Gastrocnemius medialis (tissue), 4 donors: ENCODE measurements around the gene CCNB2. TPM values are rescaled to one million over a fixed set of nuclear protein-coding genes. Genes with fewer than 3 reads are reported as not detected.

Experiments used
- ATAC-seq, 2 donors: fragments of 150-250 bp; one replicate each; pipeline ENCODE4 v1.9.1; 2016
- DNase-seq, 2 donors: peaks; one replicate each; pipeline ENCODE4 v3.0.0-alpha.2; 2019
- H3K27ac ChIP-seq, 4 donors: fragments of 200-600 bp; sonication (generic); 1 replicate in 1 of 4; 2 replicates in 3 of 4; pipeline ENCODE4 v1.5.1; 2016 to 2018; ENCODE audit warnings: mild to moderate bottlenecking in 2 of 4, moderate library complexity in 1 of 4
- H3K27me3 ChIP-seq, 3 donors: fragments of 200-600 bp; sonication (generic) in 2 of 3; 1 replicate in 1 of 3; 2 replicates in 2 of 3; pipeline versions ENCODE4 v1.5.1 to v1.6.0; 2016 to 2019; ENCODE audit warnings: mild to moderate bottlenecking in 1 of 3, moderate library complexity in 1 of 3
- H3K36me3 ChIP-seq, 2 donors: fragments of 200-600 bp; sonication (generic) in 1 of 2; one replicate each; pipeline ENCODE4 v1.5.1; 2017 to 2018
- H3K4me1 ChIP-seq, 2 donors: fragments of 200-600 bp; sonication (generic) in 1 of 2; one replicate each; pipeline ENCODE4 v1.5.1; 2016 to 2017; ENCODE audit warnings: mild to moderate bottlenecking in 2 of 2
- H3K4me3 ChIP-seq, 4 donors: fragments of 200-600 bp; sonication (generic) in 3 of 4; 1 replicate in 1 of 4; 2 replicates in 3 of 4; pipeline ENCODE4 v1.5.1; 2016 to 2019; ENCODE audit warnings: mild to moderate bottlenecking in 2 of 4
- H3K9me3 ChIP-seq, 3 donors: fragments of 200-600 bp; sonication (generic) in 2 of 3; 1 replicate in 1 of 3; 2 replicates in 2 of 3; pipeline ENCODE4 v1.5.1; 2016 to 2019
- CTCF ChIP-seq, 5 experiments: fragments of 450-650 bp in 3 of 5; fragments of 200-600 bp in 2 of 5; sonication (generic) in 2 of 5; IDR thresholded peaks in 4 of 5; conservative IDR thresholded peaks in 1 of 5; 1 replicate in 4 of 5; 2 replicates in 1 of 5; pipeline ENCODE4 v1.5.1; 2016 to 2019; ENCODE audit warnings: antibody characterized with exemption in 5 of 5, mild to moderate bottlenecking in 3 of 5, moderate library complexity in 3 of 5
- POLR2A ChIP-seq, 2 donors: fragments of 450-650 bp; IDR thresholded peaks; one replicate each; pipeline ENCODE4 v1.6.1; 2017; ENCODE audit warnings: antibody characterized with exemption in 2 of 2, mild to moderate bottlenecking in 2 of 2, moderate library complexity in 2 of 2
- in situ Hi-C, 4 donors: fragments of 200-750 bp; cut with MboI; loops; one replicate each; pipeline versions ENCODE4 v1.15.0 to v1.8.0; 2017; ENCODE audit warnings: low sequenced_read_pairs in 4 of 4
- intact Hi-C: fragments of 100-400 bp; cut with DNase I; formaldehyde crosslinking; loops from one replicate; pipeline ENCODE4 v1.15.1; 2023; ENCODE audit warnings: low total_unique reads
- total RNA-seq, 4 donors: library from RNA; depleted of rRNA; stranded (reverse); fragments of >200 nt; gene quantifications; one replicate each; pipeline versions ENCODE4 v1.1.0 to v1.2.3, GENCODE V29; 2016

Gene CCNB2
- total RNA-seq, 4 donors from 2014 or later: 0.33 to 0.62 TPM; not detected in 2

GRCh38 chr15:59157396-59157795 lies 52.5 kb downstream of the CCNB2 start:
- DNase-seq: no peak
- Histone ChIP-seq H3K4me3 (no peak overlapping the region), H3K4me1 (peaks cover 0 to 7% of the 10 kb centered on the region in 2 donors), H3K27me3 (no peaks in the 10 kb centered on the region), H3K36me3 (peaks cover 0 to 52% of the 10 kb centered on the region in 2 donors), H3K27ac (no peak overlapping the region), H3K9me3 (no peaks in the 10 kb centered on the region)
- in situ Hi-C loops: loop anchor here in 1 of 4 donors (25.0 kb wide), 1 partner anchor 330 kb away; no protein-coding TSS in a partner anchor
- intact Hi-C loops: no loop called here
- ATAC-seq: no peak
- TF ChIP-seq CTCF (IDR thresholded peaks at IDR 0.05 in 4 of 5, conservative IDR thresholded peaks at IDR 0.05 in 1 of 5): no peak
- no peak for TF ChIP-seq POLR2A (IDR thresholded peaks at IDR 0.05)

DNA sequence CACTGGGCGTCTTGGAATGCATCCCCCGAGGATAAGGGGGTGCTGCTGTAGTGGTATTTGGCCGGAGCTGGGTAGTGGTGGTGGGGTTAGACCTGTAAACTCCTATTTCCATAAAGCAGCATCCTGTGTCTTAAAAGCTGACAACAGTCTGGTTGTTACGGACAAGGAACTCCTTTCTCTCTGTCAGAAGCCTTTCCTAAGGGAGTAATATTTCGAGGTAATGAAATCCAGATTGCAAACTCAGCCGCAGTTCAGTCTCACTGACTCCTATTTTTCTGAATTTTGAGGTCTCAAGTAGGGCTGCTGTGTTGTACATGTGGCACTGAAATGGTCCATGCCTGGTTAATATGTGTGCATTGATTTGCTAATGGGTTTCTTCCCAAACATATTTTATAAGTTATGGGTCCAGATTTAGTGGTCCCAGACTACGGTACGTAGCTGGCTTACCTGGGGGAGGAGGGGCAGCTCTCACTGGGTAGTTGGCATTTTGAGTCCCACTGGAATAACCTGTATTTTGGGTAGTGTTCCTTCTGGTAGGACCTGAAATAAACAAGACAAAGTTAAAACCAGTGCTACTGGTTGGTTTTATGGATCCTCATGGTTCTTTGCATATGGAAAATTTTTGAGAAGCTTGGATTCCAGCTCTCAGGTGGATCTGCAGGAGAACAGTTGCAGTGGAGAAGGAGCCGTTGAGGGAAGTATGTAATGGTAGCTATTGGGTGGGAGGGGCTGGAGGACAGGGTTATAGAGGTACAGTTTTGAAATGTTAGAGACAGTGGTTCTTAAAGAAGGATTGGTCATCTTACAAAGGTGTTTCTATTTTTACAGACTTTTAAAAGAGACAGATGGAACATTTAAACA lies 53.1 kb downstream of the CCNB2 start:
- H3K27ac ChIP-seq: no peak overlapping the region
- ATAC-seq: no peak
- TF ChIP-seq CTCF (IDR thresholded peaks at IDR 0.05 in 4 of 5, conservative IDR thresholded peaks at IDR 0.05 in 1 of 5) (no peak), POLR2A (IDR thresholded peaks at IDR 0.05) (no peak)
- H3K4me3 ChIP-seq: no peak overlapping the region
- H3K4me1 ChIP-seq: peaks cover 0 to 7% of the 10 kb centered on the region in 2 donors
- in situ Hi-C loops: loop anchor here in 1 of 4 donors (25.0 kb wide), 1 partner anchor 329 kb away; no protein-coding TSS in a partner anchor
- no peaks in the 10 kb centered on the region for H3K27me3 ChIP-seq
- intact Hi-C loops: no loop called here
- no peak for DNase-seq
- H3K9me3 ChIP-seq: no peaks in the 10 kb centered on the region
- H3K36me3 ChIP-seq: peaks cover 0 to 52% of the 10 kb centered on the region in 2 donors

- Histone ChIP-seq H3K36me3 (peaks cover 0 to 47% of the 10 kb centered on the region in 2 donors), H3K4me1 (peaks cover 0 to 7% of the 10 kb centered on the region in 2 donors), H3K9me3 (no peaks in the 10 kb centered on the region), H3K27ac (no peak overlapping the region), H3K27me3 (no peaks in the 10 kb centered on the region), H3K4me3 (no peak overlapping the region)
- ATAC-seq (no peak), DNase-seq (no peak)
- intact Hi-C loops: no loop called here
- in situ Hi-C loops: loop anchor here in 1 of 4 donors (25.0 kb wide), 1 partner anchor 329 kb away; no protein-coding TSS in a partner anchor
- TF ChIP-seq POLR2A (IDR thresholded peaks at IDR 0.05): no peak
- TF ChIP-seq CTCF (IDR thresholded peaks at IDR 0.05 in 4 of 5, conservative IDR thresholded peaks at IDR 0.05 in 1 of 5): no peak
Observed at GRCh38 chr15:59158701-59159034, 53.7 kb downstream of the CCNB2 start.

GRCh38 chr15:59159210-59159609 lies 54.3 kb downstream of the CCNB2 start:
- TF ChIP-seq CTCF (IDR thresholded peaks at IDR 0.05 in 4 of 5, conservative IDR thresholded peaks at IDR 0.05 in 1 of 5): no peak
- TF ChIP-seq POLR2A (IDR thresholded peaks at IDR 0.05): no peak
- DNase-seq (no peak), ATAC-seq (no peak)
- peaks cover 0 to 42% of the 10 kb centered on the region in 2 donors for H3K36me3 ChIP-seq
- H3K27ac ChIP-seq: no peak overlapping the region
- H3K9me3 ChIP-seq: no peaks in the 10 kb centered on the region
- intact Hi-C loops (no loop called here), in situ Hi-C loops (loop anchor here in 1 of 4 donors (25.0 kb wide), 1 partner anchor 328 kb away; no protein-coding TSS in a partner anchor)
- no peak overlapping the region for H3K4me3 ChIP-seq
- H3K4me1 ChIP-seq: peaks cover 0 to 7% of the 10 kb centered on the region in 2 donors
- H3K27me3 ChIP-seq: no peaks in the 10 kb centered on the region
